Natural killer cell (primary cell): Measurements from ENCODE around the gene SLC8B1. TPM values are rescaled to one million over a fixed set of nuclear protein-coding genes. Genes with fewer than 3 reads are reported as not detected.

Source experiments
- ATAC-seq, 3 donors: fragments of 150-1000 bp in 2 of 3; fragments of 200-7000 bp in 1 of 3; cut with Tn5 transposase; 1 replicate in 1 of 3; 2 replicates in 2 of 3; pipeline ENCODE4 v1.10.0; 2021; ENCODE audit warnings: mild to moderate bottlenecking in 2 of 3, moderate library complexity in 2 of 3
- DNase-seq, 2 donors: peaks; one replicate each; pipeline versions ENCODE4 v3.0.0 to v3.0.0-alpha.2; 2013 to 2021; ENCODE audit warnings: mixed read lengths in 1 of 2
- H3K27ac ChIP-seq: one replicate; pipeline ENCODE4 v1.5.1; 2013; ENCODE audit warnings: mild to moderate bottlenecking, low read length
- H3K27me3 ChIP-seq: one replicate; pipeline ENCODE4 v1.6.1; 2013; ENCODE audit warnings: low read length; ENCODE audit not compliant: control insufficient read depth, insufficient read depth
- H3K36me3 ChIP-seq: one replicate; pipeline ENCODE4 v1.6.1; 2013; ENCODE audit warnings: low read length; ENCODE audit not compliant: control insufficient read depth, insufficient read depth
- H3K4me1 ChIP-seq: one replicate; pipeline ENCODE4 v1.6.1; 2013; ENCODE audit warnings: low read length; ENCODE audit not compliant: control insufficient read depth, insufficient read depth
- H3K4me3 ChIP-seq: one replicate; pipeline ENCODE4 v1.5.1; 2013; ENCODE audit warnings: low read length
- H3K9me3 ChIP-seq: one replicate; pipeline ENCODE4 v1.6.1; 2013; ENCODE audit warnings: low read length; ENCODE audit not compliant: control insufficient read depth, insufficient read depth
- H3K27ac Mint-ChIP-seq, 2 donors: one replicate each; pipeline ENCODE4 v1.8.0; 2022; ENCODE audit warnings: mild to moderate bottlenecking in 2 of 2, mixed read lengths in 2 of 2, moderate library complexity in 1 of 2
- H3K27me3 Mint-ChIP-seq, 2 donors: one replicate each; pipeline ENCODE4 v1.8.0; 2022; ENCODE audit warnings: low read depth in 2 of 2, mixed read lengths in 2 of 2
- H3K36me3 Mint-ChIP-seq: one replicate; pipeline ENCODE4 v1.8.0; 2022; ENCODE audit warnings: mixed read lengths
- H3K4me1 Mint-ChIP-seq, 2 donors: one replicate each; pipeline ENCODE4 v1.8.0; 2022; ENCODE audit warnings: mixed read lengths in 2 of 2
- H3K4me3 Mint-ChIP-seq: one replicate; pipeline ENCODE4 v1.8.0; 2022; ENCODE audit warnings: mild to moderate bottlenecking, moderate library complexity, mixed read lengths
- H3K9me3 Mint-ChIP-seq, 2 donors: one replicate each; pipeline ENCODE4 v1.8.0; 2022; ENCODE audit warnings: mixed read lengths in 2 of 2
- WGBS: methylation state at CpG from one replicate; pipeline ENCODE4 v1.1.7; 2013; ENCODE audit warnings: missing lambda C conversion rate; ENCODE audit not compliant: insufficient coverage; 5-methylcytosine and 5-hydroxymethylcytosine counted together
- intact Hi-C: fragments of 100-400 bp; cut with micrococcal nuclease; formaldehyde crosslinking; loops from one replicate; pipeline ENCODE4 v1.14.2; 2022
- total RNA-seq, 4 donors: library from RNA; stranded (reverse); fragments of 120-200 nt in 1 of 4; gene quantifications; one replicate each; pipeline versions ENCODE4 v1.2.3 to v1.2.4, GENCODE V29; 2013 to 2022
- TF ChIP-seq, protein P1 (sequence below): fragments of 200-600 bp; IDR thresholded peaks from one replicate; pipeline ENCODE4 v1.8.0; 2022; ENCODE audit warnings: antibody characterized with exemption

The SLC8B1 gene
- total RNA-seq, 3 donors from 2014 or later (not counting 1 experiment from before 2014, with no cell fraction given) = 26.1 to 34.4 (median 31.2) TPM

DNA sequence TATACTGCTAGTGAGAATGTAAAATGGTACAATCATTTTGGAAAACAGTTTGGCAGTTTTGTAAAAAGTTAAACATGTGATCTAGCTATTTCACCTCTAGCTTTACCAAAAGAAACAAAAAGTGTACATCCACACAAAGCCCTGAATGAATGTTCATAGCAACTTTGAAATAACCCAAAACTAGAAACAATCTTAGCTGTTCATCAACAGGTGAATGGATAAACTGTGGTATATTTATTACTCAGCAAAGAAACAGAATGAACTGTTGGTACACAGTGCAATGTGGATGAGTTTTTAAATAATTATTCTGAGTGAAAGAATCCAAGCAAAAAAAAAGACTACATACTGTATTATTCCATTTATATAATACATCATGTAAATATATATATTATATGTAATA is 77.3 kb downstream of the SLC8B1 start:
- H3K4me1 Mint-ChIP-seq = peaks cover 9 to 10% of the 10 kb centered on the region in 2 donors
- intact Hi-C loops = no loop called here
- H3K27ac Mint-ChIP-seq = no peak overlapping the region
- no peak for ATAC-seq
- no peak for DNase-seq
- no peak overlapping the region for H3K27ac ChIP-seq
- H3K4me1 ChIP-seq = peaks cover 6% of the 10 kb centered on the region
- H3K36me3 Mint-ChIP-seq = no peaks in the 10 kb centered on the region
- H3K27me3 Mint-ChIP-seq = no peaks in the 10 kb centered on the region
- no peaks in the 10 kb centered on the region for H3K9me3 Mint-ChIP-seq
- H3K4me3 ChIP-seq = no peak overlapping the region
- H3K36me3 ChIP-seq = no peaks in the 10 kb centered on the region
- no peak overlapping the region for H3K4me3 Mint-ChIP-seq
- TF ChIP-seq, protein P1, sequence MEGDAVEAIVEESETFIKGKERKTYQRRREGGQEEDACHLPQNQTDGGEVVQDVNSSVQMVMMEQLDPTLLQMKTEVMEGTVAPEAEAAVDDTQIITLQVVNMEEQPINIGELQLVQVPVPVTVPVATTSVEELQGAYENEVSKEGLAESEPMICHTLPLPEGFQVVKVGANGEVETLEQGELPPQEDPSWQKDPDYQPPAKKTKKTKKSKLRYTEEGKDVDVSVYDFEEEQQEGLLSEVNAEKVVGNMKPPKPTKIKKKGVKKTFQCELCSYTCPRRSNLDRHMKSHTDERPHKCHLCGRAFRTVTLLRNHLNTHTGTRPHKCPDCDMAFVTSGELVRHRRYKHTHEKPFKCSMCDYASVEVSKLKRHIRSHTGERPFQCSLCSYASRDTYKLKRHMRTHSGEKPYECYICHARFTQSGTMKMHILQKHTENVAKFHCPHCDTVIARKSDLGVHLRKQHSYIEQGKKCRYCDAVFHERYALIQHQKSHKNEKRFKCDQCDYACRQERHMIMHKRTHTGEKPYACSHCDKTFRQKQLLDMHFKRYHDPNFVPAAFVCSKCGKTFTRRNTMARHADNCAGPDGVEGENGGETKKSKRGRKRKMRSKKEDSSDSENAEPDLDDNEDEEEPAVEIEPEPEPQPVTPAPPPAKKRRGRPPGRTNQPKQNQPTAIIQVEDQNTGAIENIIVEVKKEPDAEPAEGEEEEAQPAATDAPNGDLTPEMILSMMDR = no peak
- peaks cover 5% of the 10 kb centered on the region for H3K9me3 ChIP-seq
- H3K27me3 ChIP-seq = no peaks in the 10 kb centered on the region

DNA sequence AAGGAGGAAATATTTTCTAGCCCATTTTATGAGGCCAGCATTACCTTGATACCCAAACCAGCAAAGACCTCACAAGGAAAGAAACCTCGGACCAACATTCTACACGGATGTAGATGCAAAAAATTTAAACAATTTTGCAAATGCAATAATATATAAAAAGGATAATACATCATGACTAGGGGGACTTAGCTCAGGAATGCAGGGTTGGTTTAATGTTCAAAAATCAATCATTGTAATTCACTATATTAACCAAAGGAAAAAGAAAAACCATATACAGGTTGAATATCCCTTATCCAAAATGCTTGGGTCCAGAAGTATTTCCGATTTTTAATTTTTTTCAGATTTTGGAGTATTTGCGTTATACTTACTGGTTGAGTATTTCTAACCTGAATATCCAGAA is 80.6 kb downstream of the SLC8B1 start:
- Mint-ChIP-seq H3K27ac (no peak overlapping the region), H3K36me3 (no peaks in the 10 kb centered on the region)
- WGBS = 94% methylated on average over 1 of the region's 4 CpGs

DNA sequence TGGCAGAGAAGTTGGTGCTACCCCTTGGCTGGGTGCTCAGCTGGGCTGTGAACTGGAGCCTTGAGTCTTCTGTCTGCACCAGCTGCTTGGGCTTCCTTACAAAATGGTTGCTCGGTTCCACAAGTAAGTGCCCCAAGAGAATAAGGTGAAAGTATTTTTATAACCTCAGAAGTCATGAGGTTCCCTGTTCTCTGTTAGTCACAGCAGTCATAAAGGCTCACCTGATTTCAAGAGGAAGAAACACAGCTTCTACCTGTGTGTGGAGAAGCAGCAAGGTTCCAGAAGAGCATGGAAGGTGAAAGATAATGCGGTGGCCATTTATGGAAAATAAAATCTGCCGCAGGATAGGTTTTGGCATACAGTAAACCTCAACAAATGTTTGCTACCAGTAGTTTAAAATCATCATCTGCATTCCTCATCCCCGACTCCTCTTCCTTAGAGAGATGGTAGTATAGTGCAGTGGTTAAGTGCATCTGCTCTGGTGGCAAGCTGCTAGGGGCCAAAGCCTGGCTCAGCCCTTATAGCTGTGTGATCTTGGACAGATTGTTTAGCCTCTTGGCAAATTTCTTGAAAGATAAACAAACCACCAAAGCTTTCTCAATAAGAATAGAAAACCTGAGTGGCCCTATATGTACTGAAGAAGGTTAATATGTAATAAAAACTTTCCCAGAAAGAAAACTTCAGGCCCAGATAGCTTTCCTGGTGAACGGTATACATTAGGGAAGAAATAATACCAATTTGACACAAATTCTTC is 81.2 kb downstream of the SLC8B1 start:
- H3K4me1 ChIP-seq = no peaks in the 10 kb centered on the region
- Mint-ChIP-seq H3K4me1 (no peaks in the 10 kb centered on the region), H3K9me3 (no peaks in the 10 kb centered on the region), H3K4me3 (no peak overlapping the region), H3K36me3 (no peaks in the 10 kb centered on the region), H3K27ac (no peak overlapping the region), H3K27me3 (no peaks in the 10 kb centered on the region)
- no peak for DNase-seq
- peaks cover 5% of the 10 kb centered on the region for H3K9me3 ChIP-seq
- 90% methylated on average over 4 of the region's 5 CpGs for WGBS
- no peaks in the 10 kb centered on the region for H3K27me3 ChIP-seq
- TF ChIP-seq, protein P1 = no peak
- no peak overlapping the region for H3K27ac ChIP-seq
- H3K36me3 ChIP-seq = peaks cover 2% of the 10 kb centered on the region
- H3K4me3 ChIP-seq = no peak overlapping the region
- intact Hi-C loops = no loop called here
- ATAC-seq = no peak

More for the DNA sequence above, 80.6 kb downstream of the SLC8B1 start:
- Mint-ChIP-seq H3K9me3 (no peaks in the 10 kb centered on the region), H3K4me1 (no peaks in the 10 kb centered on the region), H3K4me3 (no peak overlapping the region), H3K27me3 (no peaks in the 10 kb centered on the region)
- intact Hi-C loops = no loop called here
- Histone ChIP-seq H3K27ac (no peak overlapping the region), H3K36me3 (peaks cover 2% of the 10 kb centered on the region), H3K4me1 (no peaks in the 10 kb centered on the region), H3K4me3 (no peak overlapping the region), H3K27me3 (no peaks in the 10 kb centered on the region), H3K9me3 (peaks cover 5% of the 10 kb centered on the region)
- TF ChIP-seq, protein P1 = no peak
- DNase-seq (no peak), ATAC-seq (no peak)

DNA sequence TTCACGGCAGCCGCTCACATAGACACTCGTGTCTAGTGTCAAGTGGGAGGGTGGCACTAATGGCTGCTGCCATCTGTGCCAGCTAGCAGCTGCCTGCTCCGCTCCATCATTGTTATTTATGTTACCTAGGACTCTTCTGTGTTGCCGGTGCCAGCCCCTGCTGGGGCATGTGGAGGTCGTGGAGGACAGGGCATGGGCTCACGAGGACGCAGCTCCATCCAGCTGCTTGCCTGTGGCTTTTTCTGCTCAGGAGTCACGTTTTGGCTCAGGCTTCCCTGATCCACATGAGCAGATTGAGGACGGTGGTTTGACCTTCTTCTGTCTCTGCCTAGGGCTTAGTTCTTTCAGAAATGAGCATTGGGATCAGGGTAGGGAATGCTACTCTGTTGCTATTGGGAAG is 82.4 kb downstream of the SLC8B1 start:
- Mint-ChIP-seq H3K27ac (no peak overlapping the region), H3K4me1 (no peaks in the 10 kb centered on the region), H3K4me3 (no peak overlapping the region), H3K36me3 (no peaks in the 10 kb centered on the region), H3K27me3 (no peaks in the 10 kb centered on the region), H3K9me3 (no peaks in the 10 kb centered on the region)
- TF ChIP-seq, protein P1 = no peak
- no peaks in the 10 kb centered on the region for H3K27me3 ChIP-seq
- 94% methylated on average over 10 of the region's 10 CpGs for WGBS
- no peak overlapping the region for H3K4me3 ChIP-seq
- H3K27ac ChIP-seq = no peak overlapping the region
- intact Hi-C loops = no loop called here
- no peak for ATAC-seq
- peaks cover 5% of the 10 kb centered on the region for H3K9me3 ChIP-seq
- H3K4me1 ChIP-seq = no peaks in the 10 kb centered on the region
- no peak for DNase-seq
- peaks cover 2% of the 10 kb centered on the region for H3K36me3 ChIP-seq
